HepG2 (cell line): ENCODE data around the gene TUBGCP4. TPM values are rescaled to one million over a fixed set of nuclear protein-coding genes. Genes with fewer than 3 reads are reported as not detected.

ENCODE experiments used
- CBFB ChIP-seq: sonication (generic); formaldehyde crosslinking; IDR thresholded peaks from 2 replicates; pipeline ENCODE4 v1.4.0; 2020; ENCODE audit warnings: missing genetic modification reagents
- CCDC6 ChIP-seq: sonication (generic); formaldehyde crosslinking; IDR thresholded peaks from 2 replicates; pipeline ENCODE4 v1.8.1; 2022; ENCODE audit warnings: mild to moderate bottlenecking, missing genetic modification reagents, moderate library complexity
- E2F2 ChIP-seq: sonication (generic); formaldehyde crosslinking; IDR thresholded peaks from 2 replicates; pipeline ENCODE4 v1.4.0; 2020; ENCODE audit warnings: missing genetic modification reagents, borderline replicate concordance
- FOXC1 ChIP-seq: sonication (generic); formaldehyde crosslinking; IDR thresholded peaks from 2 replicates; pipeline ENCODE4 v1.8.0; 2022; ENCODE audit warnings: mild to moderate bottlenecking, missing genetic modification reagents, borderline replicate concordance
- FOXM1 ChIP-seq: sonication (generic); formaldehyde crosslinking; IDR thresholded peaks from 2 replicates; pipeline ENCODE4 v1.5.0; 2020; ENCODE audit warnings: missing genetic modification reagents
- HNF4A ChIP-seq: sonication (generic); formaldehyde crosslinking; IDR thresholded peaks from 2 replicates; pipeline ENCODE4 v1.4.0; 2020; ENCODE audit warnings: missing genetic modification reagents
- HOMEZ ChIP-seq: IDR thresholded peaks from 2 replicates; pipeline ENCODE4 v1.6.1; 2016; ENCODE audit warnings: low read depth
- ISL2 ChIP-seq: sonication (generic); formaldehyde crosslinking; IDR thresholded peaks from 2 replicates; pipeline ENCODE4 v1.5.0; 2020; ENCODE audit warnings: missing genetic modification reagents
- ISX ChIP-seq: sonication (generic); formaldehyde crosslinking; conservative IDR thresholded peaks from 2 replicates; pipeline ENCODE4 v1.5.0; 2020; ENCODE audit warnings: missing genetic modification reagents
- KMT2A ChIP-seq: sonication (generic); formaldehyde crosslinking; IDR thresholded peaks from 2 replicates; pipeline ENCODE4 v1.4.0; 2020; ENCODE audit warnings: missing genetic modification reagents
- LRRFIP1 ChIP-seq: sonication (generic); formaldehyde crosslinking; conservative IDR thresholded peaks from 2 replicates; pipeline ENCODE4 v1.4.0; 2020; ENCODE audit warnings: missing genetic modification reagents
- MAFK ChIP-seq, 2 experiments: IDR thresholded peaks in 1 of 2; conservative IDR thresholded peaks in 1 of 2; 2 replicates each; pipeline ENCODE4 v1.6.1; 2011; ENCODE audit warnings: improper control_type of control experiment in 2 of 2, low read length in 2 of 2
- NCOR1 ChIP-seq: fragments of 200-600 bp; sonication (generic); IDR thresholded peaks from 2 replicates; pipeline ENCODE4 v1.7.0; 2017; ENCODE audit warnings: antibody characterized with exemption, low read length, borderline replicate concordance
- PBX3 ChIP-seq: sonication (generic); formaldehyde crosslinking; IDR thresholded peaks from 2 replicates; pipeline ENCODE4 v1.8.1; 2023; ENCODE audit warnings: missing genetic modification reagents, inconsistent platforms, borderline replicate concordance
- SNAI1 ChIP-seq: sonication (generic); formaldehyde crosslinking; IDR thresholded peaks from 2 replicates; pipeline ENCODE4 v1.5.0; 2020; ENCODE audit warnings: mild to moderate bottlenecking, missing genetic modification reagents, borderline replicate concordance
- TERF1 ChIP-seq: sonication (generic); formaldehyde crosslinking; IDR thresholded peaks from 2 replicates; pipeline ENCODE4 v1.8.0; 2022; ENCODE audit warnings: mild to moderate bottlenecking, missing genetic modification reagents, moderate library complexity
- ZNF441 ChIP-seq: sonication (generic); formaldehyde crosslinking; IDR thresholded peaks from 2 replicates; pipeline ENCODE4 v1.7.0; 2021; ENCODE audit warnings: missing genetic modification reagents, borderline replicate concordance
- polyA plus RNA-seq, 8 experiments: library from polyadenylated mRNA; depleted of rRNA in 3 of 8; stranded (reverse) in 7 of 8; unstranded in 1 of 8; fragments of >200 nt; fragmentation: Illumina TruSeq in 4 of 8; extraction: Trizol in 4 of 8; gene quantifications; 2 replicates each; pipeline versions ENCODE4 v1.2.1 to v1.2.3, GENCODE V29; 2011 to 2016; ENCODE audit warnings: low read depth in 4 of 8, missing spikeins in 1 of 8, mixed read lengths in 1 of 8; ENCODE audit not compliant: insufficient read depth in 1 of 8
- total RNA-seq, 5 experiments: library from RNA; depleted of rRNA; stranded (reverse); fragments of >200 nt; fragmentation: Illumina TruSeq; extraction: Trizol; gene quantifications; 2 replicates each; pipeline ENCODE4 v1.2.3, GENCODE V29; 2016; ENCODE audit warnings: low read depth in 1 of 5

Gene TUBGCP4
- total and polyA plus RNA-seq, 2 of the 13 experiments (the other 11 are each of a cell fraction or from before 2014, with no cell fraction given): 15.0 to 20.5 TPM

GRCh38 chr15:43370975-43371974 is at the start of gene TUBGCP4, which contains the start of gene ZSCAN29 (continued):
- TF ChIP-seq ZNF441 (CRISPR knock-in tag) (no peak), TERF1 (CRISPR knock-in tag) (no peak), FOXC1 (CRISPR knock-in tag) (peak; percentile 90), HNF4A (0 out of 2 replicates have a peak, but pooled peaks have one; percentile 3), PBX3 (no peak), NCOR1 (no peak), KMT2A (CRISPR knock-in tag) (peak; percentile 89), ISL2 (no peak; the same call in 1 of the 2 replicates), SNAI1 (no peak), LRRFIP1 (no peak), HOMEZ (CRISPR knock-in tag) (no peak), MAFK (conservative IDR thresholded peaks at IDR 0.05 in 1 of 2, IDR thresholded peaks at IDR 0.05 in 1 of 2; ENCODE audit: low read length in 2 of 2) (no peak), ISX (CRISPR knock-in tag) (no peak), FOXM1 (CRISPR knock-in tag) (no peak), CCDC6 (no peak; the same call in 1 of the 2 replicates), CBFB (CRISPR knock-in tag) (no peak), E2F2 (CRISPR knock-in tag) (peak; percentile 59; the same call in 1 of the 2 replicates)
